Measurements from ENCODE around the gene NDUFV3.

- no peak for TF ChIP-seq POLR2A (IDR thresholded peaks at IDR 0.05)
- no peak for TF ChIP-seq CTCF (IDR thresholded peaks at IDR 0.05)
- TF ChIP-seq EP300 (IDR thresholded peaks at IDR 0.05) = no peak
- no peak for TF ChIP-seq POLR2AphosphoS5 (IDR thresholded peaks at IDR 0.05)
These were observed 20.0 kb upstream of the NDUFV3 start for GRCh38 chr21:42873096-42873495.
